ENCODE results near the gene PITPNM3.

The PITPNM3 gene

DNA sequence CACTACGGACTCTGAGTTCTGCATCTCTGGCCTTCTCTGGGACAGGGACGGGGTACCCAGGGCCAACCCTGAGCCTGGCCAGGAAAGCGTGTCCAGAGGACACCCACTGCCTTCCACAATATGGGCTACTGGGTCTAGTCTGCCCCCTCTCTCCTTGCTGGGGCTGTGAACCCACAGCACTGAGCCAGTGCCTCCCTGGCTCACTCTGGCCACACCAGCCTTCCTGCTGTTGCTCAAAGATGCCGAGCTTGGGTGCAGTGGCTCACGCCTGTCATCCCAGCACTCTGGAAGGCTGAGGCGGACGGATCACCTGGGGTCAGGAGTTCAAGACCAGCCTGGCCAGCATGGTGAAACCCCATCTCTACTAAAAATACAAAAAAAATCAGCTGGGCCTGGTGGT, 24.8 kb downstream of the PITPNM3 start:
- H3K9ac ChIP-seq (ENCODE audit: insufficient read length): no peak overlapping the region
- no peaks in the 10 kb centered on the region for H3K36me3 ChIP-seq (ENCODE audit: insufficient read depth, low read length)
- TF ChIP-seq POLR2AphosphoS5 (IDR thresholded peaks at IDR 0.05; ENCODE audit: borderline replicate concordance, low read depth, low read length): no peak
- TF ChIP-seq EZH2 (IDR thresholded peaks at IDR 0.05): no peak
- TF ChIP-seq FOXP2 (optimal IDR thresholded peaks at IDR 0.05; ENCODE audit: control extremely low read depth, extremely low read length, insufficient read depth): no peak
- H3K4me3 ChIP-seq: no peak overlapping the region
- no peak for DNase-seq (ENCODE audit: low read depth, low spot score)
- H3K9me3 ChIP-seq (ENCODE audit: low read depth, low read length): no peaks in the 10 kb centered on the region
- H3K27ac ChIP-seq: no peak overlapping the region

DNA sequence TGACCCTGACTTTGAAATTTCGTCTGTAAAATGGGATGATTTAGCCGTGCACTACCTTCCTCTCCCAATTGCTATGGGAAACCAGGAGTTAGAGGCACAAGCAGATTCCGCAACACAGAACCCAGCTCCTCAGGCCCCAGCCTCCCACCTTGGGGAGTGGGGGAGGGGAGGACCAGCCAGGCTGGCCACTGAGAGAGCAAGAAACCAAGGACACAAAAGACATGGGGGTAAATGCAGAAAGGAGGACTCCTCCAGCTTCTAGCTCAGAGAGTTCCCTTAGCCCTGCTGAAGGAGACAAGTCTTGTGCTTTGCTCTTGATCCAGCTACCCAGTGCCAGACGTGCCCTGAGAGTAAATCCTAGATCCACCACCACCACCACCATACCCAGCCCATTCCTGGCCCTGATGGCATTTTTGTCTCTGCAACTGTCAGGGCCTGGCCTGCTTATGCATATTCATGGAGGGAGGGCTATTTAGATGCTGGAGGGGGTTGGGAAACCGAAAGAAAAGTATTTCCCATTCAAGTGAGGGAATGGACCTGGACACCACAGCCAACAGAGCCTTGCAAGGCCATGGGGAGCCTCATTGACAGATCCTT, 25.9 kb downstream of the PITPNM3 start:
- TF ChIP-seq POLR2AphosphoS5 (IDR thresholded peaks at IDR 0.05; ENCODE audit: borderline replicate concordance, low read depth, low read length) (no peak), FOXP2 (optimal IDR thresholded peaks at IDR 0.05; ENCODE audit: control extremely low read depth, extremely low read length, insufficient read depth) (no peak), EZH2 (IDR thresholded peaks at IDR 0.05) (no peak)
- no peak for DNase-seq (ENCODE audit: low read depth, low spot score)
- Histone ChIP-seq H3K9me3 (ENCODE audit: low read depth, low read length) (no peaks in the 10 kb centered on the region), H3K9ac (ENCODE audit: insufficient read length) (no peak overlapping the region), H3K4me3 (no peak overlapping the region), H3K36me3 (ENCODE audit: insufficient read depth, low read length) (no peaks in the 10 kb centered on the region), H3K27ac (no peak overlapping the region)

DNA sequence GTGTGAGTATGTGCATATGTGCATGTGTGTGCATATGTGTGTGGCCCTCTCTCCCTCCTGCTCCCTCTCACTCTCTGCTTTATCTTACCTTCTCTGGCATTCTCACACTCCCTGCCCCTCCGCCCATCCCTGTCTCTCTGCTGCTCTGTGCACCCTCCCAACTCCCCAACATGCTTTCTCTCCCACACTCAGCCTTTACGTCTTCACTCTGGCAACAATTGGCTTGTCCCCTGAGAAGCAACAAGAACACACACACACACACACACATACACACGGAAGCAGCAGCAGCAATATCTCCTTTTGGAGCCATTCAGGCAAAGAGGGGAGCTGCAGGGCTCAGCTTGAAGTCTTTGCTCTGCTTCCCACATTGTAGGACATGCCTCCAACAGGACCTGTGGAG, 27.8 kb downstream of the PITPNM3 start:
- Histone ChIP-seq H3K36me3 (ENCODE audit: insufficient read depth, low read length) (no peaks in the 10 kb centered on the region), H3K27ac (no peak overlapping the region), H3K4me3 (no peak overlapping the region), H3K9ac (ENCODE audit: insufficient read length) (no peak overlapping the region), H3K9me3 (ENCODE audit: low read depth, low read length) (no peaks in the 10 kb centered on the region)
- TF ChIP-seq EZH2 (IDR thresholded peaks at IDR 0.05) (no peak), POLR2AphosphoS5 (IDR thresholded peaks at IDR 0.05; ENCODE audit: borderline replicate concordance, low read depth, low read length) (no peak), FOXP2 (optimal IDR thresholded peaks at IDR 0.05; ENCODE audit: control extremely low read depth, extremely low read length, insufficient read depth) (no peak)
- no peak for DNase-seq (ENCODE audit: low read depth, low spot score)

DNA sequence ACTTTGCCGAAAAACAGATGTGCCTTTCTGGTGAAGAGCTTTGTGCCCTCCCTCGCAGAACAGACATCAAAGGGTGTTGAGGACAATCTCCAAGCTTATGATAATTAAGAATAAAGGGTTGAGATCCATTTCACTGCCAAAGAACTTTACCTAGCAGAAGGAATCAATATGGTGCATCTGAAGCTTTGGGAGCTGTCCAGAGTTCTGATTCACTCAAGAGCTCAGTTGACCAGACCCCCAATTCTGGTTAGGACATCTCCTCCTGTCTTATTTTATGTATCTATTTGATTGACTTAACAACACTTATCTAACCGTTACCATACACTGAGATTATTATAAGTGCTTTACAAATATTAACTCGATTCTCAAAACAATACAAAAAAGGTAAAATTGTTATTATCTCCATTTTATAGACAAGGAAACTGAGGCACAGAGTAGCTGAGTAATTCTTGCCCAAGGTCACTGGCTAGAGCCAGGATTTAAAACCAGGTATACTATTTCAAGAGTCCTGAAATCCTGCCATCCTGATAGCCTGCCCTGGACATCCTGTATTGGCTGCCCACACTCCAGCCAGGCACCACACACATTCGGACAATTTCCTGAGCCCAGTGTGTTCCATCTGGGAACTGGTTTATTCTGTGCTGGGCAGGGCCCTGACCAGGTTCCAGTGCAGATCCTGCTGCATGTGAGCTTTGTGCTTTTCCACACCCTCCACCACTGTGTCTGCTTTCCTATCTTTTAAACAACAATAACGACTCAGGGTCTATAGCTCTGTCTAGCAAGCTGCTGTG, 29.8 kb downstream of the PITPNM3 start:
- Histone ChIP-seq H3K9ac (ENCODE audit: insufficient read length) (no peak overlapping the region), H3K9me3 (ENCODE audit: low read depth, low read length) (no peaks in the 10 kb centered on the region), H3K36me3 (ENCODE audit: insufficient read depth, low read length) (no peaks in the 10 kb centered on the region), H3K4me3 (no peak overlapping the region), H3K27ac (no peak overlapping the region)
- no peak for TF ChIP-seq EZH2 (IDR thresholded peaks at IDR 0.05)
- no peak for TF ChIP-seq POLR2AphosphoS5 (IDR thresholded peaks at IDR 0.05; ENCODE audit: borderline replicate concordance, low read depth, low read length)
- TF ChIP-seq FOXP2 (optimal IDR thresholded peaks at IDR 0.05; ENCODE audit: control extremely low read depth, extremely low read length, insufficient read depth): no peak
- no peak for DNase-seq (ENCODE audit: low read depth, low spot score)

DNA sequence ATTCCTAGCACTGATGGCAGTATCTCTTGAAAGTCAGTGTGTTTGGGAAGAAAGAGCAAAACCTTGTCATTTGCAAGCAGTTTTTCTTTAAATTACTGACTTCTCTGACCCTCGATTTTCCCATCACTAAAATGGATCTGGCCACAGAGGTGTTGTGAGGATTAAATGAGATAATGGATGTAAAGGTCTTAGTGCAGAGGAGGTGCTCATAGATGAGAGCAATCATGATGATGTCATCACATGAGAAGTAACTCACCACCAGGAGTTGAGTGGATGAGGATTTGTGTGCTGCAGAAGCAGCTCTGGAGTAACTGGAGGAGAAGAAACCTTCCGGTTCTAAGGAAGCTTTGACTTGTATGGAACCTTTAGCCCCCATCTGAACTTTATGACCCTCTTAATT, 30.6 kb downstream of the PITPNM3 start:
- Histone ChIP-seq H3K27ac (no peak overlapping the region), H3K9me3 (ENCODE audit: low read depth, low read length) (no peaks in the 10 kb centered on the region), H3K9ac (ENCODE audit: insufficient read length) (no peak overlapping the region), H3K36me3 (ENCODE audit: insufficient read depth, low read length) (no peaks in the 10 kb centered on the region), H3K4me3 (no peak overlapping the region)
- DNase-seq (ENCODE audit: low read depth, low spot score): no peak
- TF ChIP-seq POLR2AphosphoS5 (IDR thresholded peaks at IDR 0.05; ENCODE audit: borderline replicate concordance, low read depth, low read length): no peak
- no peak for TF ChIP-seq FOXP2 (optimal IDR thresholded peaks at IDR 0.05; ENCODE audit: control extremely low read depth, extremely low read length, insufficient read depth)
- no peak for TF ChIP-seq EZH2 (IDR thresholded peaks at IDR 0.05)

DNA sequence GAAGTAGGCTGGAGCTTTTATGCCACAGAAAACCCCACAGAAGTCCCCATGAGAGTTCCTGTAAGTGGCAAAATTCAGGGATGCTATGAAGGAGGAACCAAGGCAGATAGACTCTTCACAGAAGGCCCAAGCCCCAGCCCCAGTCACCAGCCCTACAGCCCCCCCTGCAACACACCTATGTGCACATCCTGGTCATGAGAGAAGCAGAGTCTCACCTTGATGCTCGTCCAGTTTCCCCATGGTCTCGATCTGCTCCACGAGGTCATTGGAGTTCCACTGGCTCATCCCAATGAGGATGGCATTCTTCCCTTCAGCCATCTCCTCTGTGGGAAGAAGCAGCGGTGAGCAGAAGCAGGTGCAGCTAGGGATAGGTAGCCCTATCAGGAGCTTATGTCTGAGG, 31.2 kb downstream of the PITPNM3 start:
- no peak for TF ChIP-seq FOXP2 (optimal IDR thresholded peaks at IDR 0.05; ENCODE audit: control extremely low read depth, extremely low read length, insufficient read depth)
- TF ChIP-seq POLR2AphosphoS5 (IDR thresholded peaks at IDR 0.05; ENCODE audit: borderline replicate concordance, low read depth, low read length): no peak
- no peak for TF ChIP-seq EZH2 (IDR thresholded peaks at IDR 0.05)
- no peaks in the 10 kb centered on the region for H3K36me3 ChIP-seq (ENCODE audit: insufficient read depth, low read length)
- H3K9ac ChIP-seq (ENCODE audit: insufficient read length): no peak overlapping the region
- no peak overlapping the region for H3K27ac ChIP-seq
- H3K9me3 ChIP-seq (ENCODE audit: low read depth, low read length): no peaks in the 10 kb centered on the region
- DNase-seq (ENCODE audit: low read depth, low spot score): no peak
- no peak overlapping the region for H3K4me3 ChIP-seq

DNA sequence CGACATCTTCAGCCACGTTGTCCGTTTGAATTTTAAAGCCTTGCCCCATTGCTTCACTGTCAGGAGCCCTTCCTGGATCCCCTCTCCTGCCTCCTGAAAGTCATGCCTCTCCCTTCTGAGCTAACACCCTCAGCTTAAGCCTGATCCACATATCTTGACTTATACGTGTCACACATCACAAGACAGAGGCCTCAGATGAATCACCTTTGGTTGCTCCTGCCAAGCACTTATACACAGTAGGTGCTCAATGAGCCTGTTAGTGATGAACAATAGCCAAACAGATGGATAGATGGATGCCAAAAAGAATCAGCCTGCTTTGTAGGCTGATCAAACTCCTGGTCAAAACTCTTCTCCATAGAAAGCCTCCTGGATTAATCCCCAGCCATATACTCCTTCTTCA, 31.8 kb downstream of the PITPNM3 start:
- no peak for DNase-seq (ENCODE audit: low read depth, low spot score)
- Histone ChIP-seq H3K9me3 (ENCODE audit: low read depth, low read length) (no peaks in the 10 kb centered on the region), H3K9ac (ENCODE audit: insufficient read length) (no peak overlapping the region), H3K27ac (no peak overlapping the region), H3K4me3 (no peak overlapping the region), H3K36me3 (ENCODE audit: insufficient read depth, low read length) (no peaks in the 10 kb centered on the region)
- TF ChIP-seq POLR2AphosphoS5 (IDR thresholded peaks at IDR 0.05; ENCODE audit: borderline replicate concordance, low read depth, low read length) (no peak), FOXP2 (optimal IDR thresholded peaks at IDR 0.05; ENCODE audit: control extremely low read depth, extremely low read length, insufficient read depth) (no peak), EZH2 (IDR thresholded peaks at IDR 0.05) (no peak)

DNA sequence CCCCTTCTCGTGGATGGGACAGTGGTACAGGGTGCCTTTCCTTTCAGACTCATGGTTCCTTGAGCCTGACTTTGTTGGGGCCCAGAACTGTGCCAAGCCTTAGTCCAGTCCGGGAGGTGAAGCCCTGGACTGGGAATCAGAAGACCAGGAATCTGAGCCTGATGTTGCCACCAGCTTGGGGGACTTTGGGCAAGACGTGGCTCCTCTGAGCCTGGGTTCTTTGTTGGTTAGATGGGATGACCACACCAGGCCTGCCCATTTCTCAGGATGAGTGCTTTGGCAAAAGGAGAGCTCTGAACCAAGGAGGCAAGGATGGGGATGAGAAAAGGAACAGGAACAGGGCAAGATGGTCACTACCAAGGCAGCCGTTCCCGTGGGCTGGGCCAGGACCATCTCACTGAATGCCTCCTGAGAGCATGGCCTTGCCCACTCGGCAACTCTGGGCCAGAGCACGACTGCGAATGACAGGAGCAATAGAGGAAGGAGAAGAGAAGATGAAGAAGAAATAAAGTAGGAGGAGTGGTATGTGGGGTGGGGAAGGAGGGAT, 32.5 kb downstream of the PITPNM3 start:
- Histone ChIP-seq H3K27ac (no peak overlapping the region), H3K4me3 (no peak overlapping the region)

More for the DNA sequence above, 32.5 kb downstream of the PITPNM3 start:
- Histone ChIP-seq H3K9ac (ENCODE audit: insufficient read length) (no peak overlapping the region), H3K9me3 (ENCODE audit: low read depth, low read length) (no peaks in the 10 kb centered on the region), H3K36me3 (ENCODE audit: insufficient read depth, low read length) (no peaks in the 10 kb centered on the region)
- DNase-seq (ENCODE audit: low read depth, low spot score): no peak
- TF ChIP-seq EZH2 (IDR thresholded peaks at IDR 0.05) (no peak), FOXP2 (optimal IDR thresholded peaks at IDR 0.05; ENCODE audit: control extremely low read depth, extremely low read length, insufficient read depth) (no peak), POLR2AphosphoS5 (IDR thresholded peaks at IDR 0.05; ENCODE audit: borderline replicate concordance, low read depth, low read length) (no peak)
